ENCODE data around the gene RETSAT. TPM values are rescaled to one million over a fixed set of nuclear protein-coding genes. Genes with fewer than 3 reads are reported as not detected.

The RETSAT gene
- total RNA-seq, 1 experiment from 2014 or later: 28.4 TPM

- POLR2A ChIA-PET (ENCODE audit: low non-redundant PET): no interaction called here
- no peaks in the 10 kb centered on the region for H3K9me3 ChIP-seq (ENCODE audit: low read depth, low read length, poor library complexity, severe bottlenecking)
- H3K4me3 ChIP-seq (ENCODE audit: low read depth, low read length, poor library complexity, severe bottlenecking): no peak overlapping the region
- no peaks in the 10 kb centered on the region for H3K27me3 ChIP-seq (replicated peaks; ENCODE audit: insufficient read depth, low read depth, low read length, poor library complexity)
- no TSS peak for BruUV-seq (replicated peaks)
- peaks cover 9% of the 10 kb centered on the region for H3K36me3 ChIP-seq (ENCODE audit: insufficient read depth, low read length, poor library complexity, severe bottlenecking)
- H3K4me1 ChIP-seq (ENCODE audit: insufficient read depth, low read length, poor library complexity, severe bottlenecking): no peaks in the 10 kb centered on the region
- TF ChIP-seq EZH2 (IDR thresholded peaks at IDR 0.05; ENCODE audit: borderline replicate concordance, low read depth, low read length, poor library complexity, severe bottlenecking) (no peak), CTCF (conservative IDR thresholded peaks at IDR 0.05; ENCODE audit: low read depth, low read length) (no peak)
- H3K27ac ChIP-seq (ENCODE audit: low read depth, low read length, poor library complexity, severe bottlenecking): no peak overlapping the region
- CTCF ChIA-PET: no interaction called here
- intact Hi-C loops (cut with micrococcal nuclease; ENCODE audit: unreplicated experiment): no loop called here
- no peak for DNase-seq (ENCODE audit: low spot score)
These were observed 44.3 kb upstream of the RETSAT start for GRCh38 chr2:85398426-85399182.

- intact Hi-C loops (cut with micrococcal nuclease; ENCODE audit: unreplicated experiment): no loop called here
- Histone ChIP-seq H3K9me3 (ENCODE audit: low read depth, low read length, poor library complexity, severe bottlenecking) (no peaks in the 10 kb centered on the region), H3K4me1 (ENCODE audit: insufficient read depth, low read length, poor library complexity, severe bottlenecking) (no peaks in the 10 kb centered on the region), H3K27ac (ENCODE audit: low read depth, low read length, poor library complexity, severe bottlenecking) (no peak overlapping the region), H3K36me3 (ENCODE audit: insufficient read depth, low read length, poor library complexity, severe bottlenecking) (peaks cover 9% of the 10 kb centered on the region), H3K27me3 (replicated peaks; ENCODE audit: insufficient read depth, low read depth, low read length, poor library complexity) (no peaks in the 10 kb centered on the region), H3K4me3 (ENCODE audit: low read depth, low read length, poor library complexity, severe bottlenecking) (no peak overlapping the region)
- CTCF ChIA-PET: no interaction called here
- no peak for DNase-seq (ENCODE audit: low spot score)
- no TSS peak for BruUV-seq (replicated peaks)
- POLR2A ChIA-PET (ENCODE audit: low non-redundant PET): no interaction called here
- TF ChIP-seq CTCF (conservative IDR thresholded peaks at IDR 0.05; ENCODE audit: low read depth, low read length): no peak
- no peak for TF ChIP-seq EZH2 (IDR thresholded peaks at IDR 0.05; ENCODE audit: borderline replicate concordance, low read depth, low read length, poor library complexity, severe bottlenecking)
These were observed 43.6 kb upstream of the RETSAT start for GRCh38 chr2:85397925-85398331.

- H3K36me3 ChIP-seq (ENCODE audit: insufficient read depth, low read length, poor library complexity, severe bottlenecking): peaks cover 9% of the 10 kb centered on the region
- no peak for TF ChIP-seq EZH2 (IDR thresholded peaks at IDR 0.05; ENCODE audit: borderline replicate concordance, low read depth, low read length, poor library complexity, severe bottlenecking)
- TF ChIP-seq CTCF (conservative IDR thresholded peaks at IDR 0.05; ENCODE audit: low read depth, low read length): no peak
- ChIA-PET CTCF (no interaction called here), POLR2A (ENCODE audit: low non-redundant PET) (interaction anchor here (0.6 kb wide), 1 partner anchor 150 kb away, joined by 3 read pairs; no protein-coding TSS in a partner anchor)
- H3K4me3 ChIP-seq (ENCODE audit: low read depth, low read length, poor library complexity, severe bottlenecking): no peak overlapping the region
- intact Hi-C loops (cut with micrococcal nuclease; ENCODE audit: unreplicated experiment): no loop called here
- no peak overlapping the region for H3K27ac ChIP-seq (ENCODE audit: low read depth, low read length, poor library complexity, severe bottlenecking)
- no peaks in the 10 kb centered on the region for H3K4me1 ChIP-seq (ENCODE audit: insufficient read depth, low read length, poor library complexity, severe bottlenecking)
- no peaks in the 10 kb centered on the region for H3K27me3 ChIP-seq (replicated peaks; ENCODE audit: insufficient read depth, low read depth, low read length, poor library complexity)
- no peak for DNase-seq (ENCODE audit: low spot score)
- no TSS peak for BruUV-seq (replicated peaks)
- no peaks in the 10 kb centered on the region for H3K9me3 ChIP-seq (ENCODE audit: low read depth, low read length, poor library complexity, severe bottlenecking)
These were observed 42.5 kb upstream of the RETSAT start for GRCh38 chr2:85396531-85397470.

All from A673 (cell line).